ENCODE results near the gene PKP4.

- TF ChIP-seq CTCF (IDR thresholded peaks at IDR 0.05) (no peak), POLR2A (IDR thresholded peaks at IDR 0.05) (no peak), POLR2AphosphoS5 (IDR thresholded peaks at IDR 0.05) (no peak), EP300 (IDR thresholded peaks at IDR 0.05) (no peak)
Measured at GRCh38 chr2:158504088-158504487, 47.3 kb downstream of the PKP4 start.
